ENCODE measurements around the gene SLC35B4.

SLC35B4 gene

GRCh38 chr7:134289423-134289822, 27.3 kb downstream of the SLC35B4 start:
- DNase-seq: no peak

- no peak for DNase-seq
Measured at GRCh38 chr7:134287916-134288659, 28.6 kb downstream of the SLC35B4 start.

- no peak for DNase-seq
Measured at GRCh38 chr7:134284952-134285351, 31.8 kb downstream of the SLC35B4 start.

DNA sequence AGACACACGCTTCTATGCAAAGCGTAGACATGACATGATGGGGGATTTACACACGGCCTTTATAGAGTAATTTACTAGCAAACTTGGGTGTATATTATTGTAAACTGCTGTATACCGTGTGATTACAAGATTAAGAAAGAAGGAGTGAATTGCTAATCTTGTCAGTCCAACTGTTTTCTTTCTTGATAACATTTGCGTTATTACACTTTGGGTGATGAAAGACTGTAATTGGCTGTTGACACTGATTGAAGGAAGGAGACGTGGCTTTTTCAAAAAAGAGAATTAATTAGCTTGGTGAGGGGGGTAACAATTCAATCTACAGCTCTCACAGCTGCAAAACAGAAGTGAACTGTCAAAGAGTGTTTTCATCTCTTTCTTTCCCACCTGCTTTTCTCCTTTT, 32.7 kb downstream of the SLC35B4 start:
- no peak for DNase-seq

DNA sequence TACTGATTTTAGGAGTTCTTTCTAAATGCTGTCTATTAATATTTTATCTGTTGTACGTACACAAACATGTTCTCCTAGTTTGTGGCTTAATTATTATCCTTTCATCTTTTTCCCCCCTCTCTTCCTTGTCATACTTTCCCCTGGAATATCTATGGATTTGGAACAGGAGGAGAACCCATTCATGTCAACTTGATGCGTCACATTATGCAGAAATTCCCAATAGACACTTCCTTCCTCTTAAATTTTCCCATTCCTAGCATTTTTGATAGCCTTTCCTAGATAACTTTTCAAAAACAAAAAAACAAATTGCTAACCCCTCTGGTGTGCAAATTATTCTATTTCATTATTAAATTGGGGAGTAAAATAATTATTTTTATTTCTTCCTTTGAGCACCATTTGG, 36.2 kb downstream of the SLC35B4 start:
- DNase-seq: no peak

DNA sequence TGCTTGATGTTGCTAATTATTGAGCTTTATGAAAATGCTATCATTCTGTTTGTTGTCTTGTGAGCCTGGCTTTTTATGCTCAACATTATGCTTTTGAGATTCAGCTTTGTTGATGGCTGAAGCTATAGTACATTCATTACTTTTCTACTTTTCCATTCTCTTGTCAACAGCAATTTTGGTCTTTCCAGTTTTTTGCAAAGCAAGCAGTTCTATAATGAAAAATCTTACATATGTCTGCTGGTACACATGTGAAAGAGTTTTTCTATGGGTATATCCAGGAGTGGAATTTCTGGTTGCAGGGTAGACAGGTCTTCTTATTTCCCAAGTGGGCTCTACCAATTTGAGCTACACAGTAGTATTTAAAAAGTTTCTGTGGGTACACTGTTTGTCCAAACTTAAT, 36.8 kb downstream of the SLC35B4 start:
- no peak for DNase-seq

- DNase-seq: no peak
Measured at GRCh38 chr7:134279336-134279735, 37.4 kb downstream of the SLC35B4 start.

DNA sequence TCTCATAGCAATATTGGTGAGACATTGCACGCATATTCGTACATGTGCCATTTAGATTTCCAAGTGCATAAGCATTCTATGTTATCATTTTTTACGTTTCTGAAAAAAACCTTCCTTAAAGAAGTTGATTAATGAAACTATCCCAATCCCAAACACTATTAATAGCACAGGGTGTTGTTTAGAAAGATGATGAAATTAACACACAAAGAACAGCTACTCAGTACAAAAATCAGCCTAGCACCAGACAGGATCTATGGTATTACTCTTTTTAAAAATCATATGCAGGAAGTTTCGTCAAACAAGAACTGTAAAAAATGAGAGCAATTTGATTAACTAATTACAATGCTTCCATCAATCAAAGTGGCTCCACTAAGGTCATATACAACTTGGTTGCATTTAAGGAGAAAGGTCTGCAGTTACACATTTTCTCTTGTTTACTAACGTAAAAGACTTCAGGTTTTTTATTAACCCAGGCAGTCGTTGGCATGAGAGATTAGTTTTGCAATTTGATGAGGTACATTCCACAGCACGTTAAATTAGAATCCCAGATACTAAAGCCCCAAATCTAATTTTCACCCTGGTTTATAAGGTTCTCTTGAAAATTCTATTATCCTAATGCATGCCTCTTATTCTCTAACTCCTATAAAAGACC, 38.1 kb downstream of the SLC35B4 start:
- no peak for DNase-seq

- DNase-seq: no peak
Measured at GRCh38 chr7:134276951-134277350, 39.8 kb downstream of the SLC35B4 start.

- DNase-seq: no peak
Measured at GRCh38 chr7:134262322-134262721, 54.4 kb downstream of the SLC35B4 start.

DNA sequence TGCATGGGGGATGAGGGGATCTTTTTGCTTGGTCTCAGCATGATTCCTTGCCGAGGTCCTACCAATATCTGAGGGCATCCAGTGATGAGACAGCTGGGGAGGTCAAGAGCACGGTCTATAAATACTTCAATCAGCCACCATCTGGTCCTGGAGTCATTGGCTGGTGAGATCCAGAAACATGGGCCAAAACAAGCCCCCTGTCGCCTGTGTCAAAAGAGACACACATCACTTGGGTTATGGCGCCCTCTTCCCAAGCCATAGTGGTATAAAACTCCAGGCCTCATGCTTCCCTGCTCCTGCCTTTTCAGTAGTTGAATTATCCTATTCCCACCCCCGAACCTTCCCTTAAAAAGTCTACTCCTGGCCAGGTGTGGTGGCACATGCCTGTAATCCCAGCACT, 60.9 kb downstream of the SLC35B4 start:
- DNase-seq: no peak

DNA sequence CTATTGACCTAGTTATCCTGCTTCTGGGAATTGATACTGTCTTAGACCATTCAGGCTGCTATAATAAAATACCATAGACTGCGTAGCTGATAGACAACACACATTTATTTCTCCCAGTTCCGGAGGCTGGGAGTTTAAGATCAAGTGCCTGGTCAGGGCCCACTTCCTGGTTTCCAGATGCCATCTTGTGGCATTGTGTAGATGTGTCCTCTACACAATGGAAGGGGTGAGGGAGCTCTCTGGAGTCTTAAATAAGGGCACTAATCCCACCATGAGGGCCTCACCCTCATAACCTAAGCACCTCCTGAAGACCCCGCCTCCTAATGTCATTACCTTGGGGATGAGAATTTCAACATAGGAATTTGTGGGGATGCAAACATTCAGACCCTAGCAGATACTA, 62.4 kb downstream of the SLC35B4 start:
- no peak for DNase-seq

GRCh38 chr7:134248196-134248595, 68.5 kb downstream of the SLC35B4 start:
- no peak for DNase-seq

DNA sequence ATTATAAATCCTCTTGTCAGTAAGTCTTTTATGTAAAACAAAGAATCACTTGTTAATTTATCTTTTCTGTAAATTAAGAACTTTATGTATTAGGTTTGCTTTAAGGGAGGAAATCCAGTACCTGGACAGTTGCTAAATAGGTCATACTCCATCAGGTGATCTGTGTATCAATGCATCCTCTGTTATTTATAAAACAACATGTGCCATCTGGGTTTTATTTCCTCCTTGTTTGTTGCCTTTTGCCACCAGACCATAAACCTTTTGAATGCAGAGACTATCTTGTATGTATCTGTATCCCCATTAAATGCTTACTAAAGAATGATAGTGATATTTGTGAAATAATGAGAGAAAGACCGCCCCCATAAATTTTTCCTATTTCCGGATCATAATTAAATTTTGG, 70.0 kb downstream of the SLC35B4 start:
- no peak for DNase-seq

DNA sequence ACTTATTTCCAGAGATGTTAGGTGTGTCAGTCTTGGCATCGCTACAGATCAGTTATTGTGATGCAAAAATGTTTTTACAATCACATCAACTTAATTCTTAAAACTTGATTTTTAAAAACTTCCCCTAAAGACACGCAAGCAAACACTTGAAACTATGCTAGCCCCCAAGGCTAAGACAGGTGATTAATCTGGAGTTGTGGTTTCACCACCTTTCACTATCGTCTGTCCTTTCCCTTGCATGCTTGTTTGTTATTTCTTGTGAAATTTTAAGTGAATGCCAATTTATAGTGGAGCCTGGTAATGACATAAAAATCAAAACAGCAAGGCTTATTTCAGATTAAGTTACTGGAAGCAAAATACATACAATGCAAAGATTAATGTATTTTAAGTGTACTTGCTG, 70.4 kb downstream of the SLC35B4 start:
- DNase-seq: no peak

DNA sequence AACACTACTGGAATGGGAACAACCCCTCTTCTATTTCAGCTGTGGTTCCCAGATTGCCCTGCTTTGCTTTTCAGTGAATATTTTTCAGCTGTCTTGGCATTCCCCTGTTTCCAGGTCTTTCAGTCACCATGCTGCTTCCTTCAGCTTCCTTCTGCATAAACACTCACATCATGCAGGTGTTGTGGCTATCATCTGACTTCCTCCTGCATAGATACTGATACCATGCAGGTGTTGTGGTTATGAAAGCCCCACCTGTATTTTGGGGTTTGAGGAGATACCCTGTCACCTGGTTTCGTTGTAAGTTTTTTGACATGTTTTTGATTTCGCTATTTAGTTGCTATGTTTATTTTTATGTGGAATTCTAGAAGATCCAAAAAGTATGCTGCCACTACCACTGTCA, 71.5 kb downstream of the SLC35B4 start:
- no peak for DNase-seq
